HepG2 (cell line): ENCODE data around the gene ROMO1. TPM values are rescaled to one million over a fixed set of nuclear protein-coding genes. Genes with fewer than 3 reads are reported as not detected.

Experiments used
- ATAC-seq: fragments of 200-7000 bp; cut with Tn5 transposase; 3 replicates; pipeline ENCODE4 v1.9.1; 2020; ENCODE audit warnings: mild to moderate bottlenecking, moderate library complexity
- BruUV-seq: library from RNA; stranded (reverse); fragments of 400-500 nt; replicated peaks from 2 replicates; lab custom pipeline; 2021; lab: Mats Ljungman, UMichigan
- CTCF ChIA-PET: fragments of 300-600 bp; formaldehyde crosslinking; extraction: SDS; loops from one replicate; lab custom pipeline; 2021; ENCODE audit warnings: low total read pairs, inconsistent platforms, low intra/inter-chr PET ratio; lab: Yijun Ruan, JAX
- POLR2A ChIA-PET: fragments of 350-600 bp; sonication (Branson Sonifier 250); formaldehyde crosslinking; loops from one replicate; lab custom pipeline; 2020; ENCODE audit warnings: antibody characterized with exemption, inconsistent platforms; lab: Yijun Ruan, JAX
- DNase-seq: peaks from one replicate; pipeline ENCODE4 v3.0.0-alpha.2; 2015; ENCODE audit warnings: low spot score
- FAIRE-seq: peaks from 3 replicates; lab custom pipeline; 2011; peaks lifted over from hg19 to GRCh38; lab: Jason Lieb, UNC
- H2AFZ ChIP-seq: one replicate; pipeline ENCODE4 v1.6.1; 2011; ENCODE audit warnings: low read length, inconsistent platforms
- H3K27ac ChIP-seq: fragments of 300-600 bp; 3 replicates; pipeline ENCODE4 v1.8.0; 2011; ENCODE audit warnings: mixed run types, mild to moderate bottlenecking, mixed read lengths, low read length, inconsistent platforms; ENCODE audit not compliant: insufficient read depth; ENCODE audit errors: extremely low read length
- H3K27me3 ChIP-seq, 2 experiments: fragments of 200-600 bp in 1 of 2; 2 replicates in 1 of 2; 3 replicates in 1 of 2; pipeline versions ENCODE4 v1.6.0 to v1.8.0; 2011; ENCODE audit warnings: low read length in 2 of 2, mild to moderate bottlenecking in 2 of 2, moderate library complexity in 2 of 2, inconsistent platforms in 1 of 2; ENCODE audit not compliant: insufficient read depth in 2 of 2, control insufficient read depth in 1 of 2
- H3K36me3 ChIP-seq, 2 experiments: fragments of 200-600 bp in 1 of 2; replicated peaks in 1 of 2; 2 replicates in 1 of 2; 3 replicates in 1 of 2; pipeline versions ENCODE4 v1.5.1 to v1.8.0; 2011; ENCODE audit warnings: low read length in 2 of 2, inconsistent platforms in 1 of 2; ENCODE audit not compliant: insufficient read depth in 2 of 2, control insufficient read depth in 1 of 2
- H3K4me1 ChIP-seq: 2 replicates; pipeline ENCODE4 v1.5.1; 2012; ENCODE audit warnings: low read length, inconsistent platforms; ENCODE audit not compliant: insufficient read depth
- H3K4me2 ChIP-seq: 2 replicates; pipeline ENCODE4 v1.6.0; 2011; ENCODE audit warnings: low read depth, low read length, inconsistent platforms
- H3K4me3 ChIP-seq, 3 experiments: fragments of 200-600 bp in 1 of 3; sonication (generic), shearing (Covaris generic) in 1 of 3; replicated peaks in 1 of 3; 2 replicates each; pipeline ENCODE4 v1.5.1; 2011 to 2016; ENCODE audit warnings: low read length in 3 of 3, inconsistent platforms in 2 of 3, low read depth in 2 of 3, mild to moderate bottlenecking in 2 of 3, control low read depth in 1 of 3, mixed read lengths in 1 of 3; ENCODE audit not compliant: insufficient read depth in 1 of 3
- H3K79me2 ChIP-seq: one replicate; pipeline ENCODE4 v1.6.1; 2011; ENCODE audit warnings: low read length, inconsistent platforms; ENCODE audit not compliant: insufficient read depth
- H3K9ac ChIP-seq: 2 replicates; pipeline ENCODE4 v1.6.0; 2011; ENCODE audit warnings: mild to moderate bottlenecking, low read depth, low read length, inconsistent platforms; ENCODE audit not compliant: insufficient read depth
- H3K9me3 ChIP-seq: 2 replicates; pipeline ENCODE4 v1.5.1; 2012; ENCODE audit warnings: mild to moderate bottlenecking, low read length
- H4K20me1 ChIP-seq: 2 replicates; pipeline ENCODE4 v1.6.0; 2011; ENCODE audit warnings: inconsistent platforms, mild to moderate bottlenecking, low read length, moderate library complexity; ENCODE audit not compliant: insufficient read depth
- CBFB ChIP-seq: sonication (generic); formaldehyde crosslinking; IDR thresholded peaks from 2 replicates; pipeline ENCODE4 v1.4.0; 2020; ENCODE audit warnings: missing genetic modification reagents
- CREB1 ChIP-seq, 2 experiments: fragments of 450-650 bp in 1 of 2; IDR thresholded peaks; 2 replicates each; pipeline ENCODE4 v1.6.1; 2016 to 2017; ENCODE audit warnings: control low read depth in 1 of 2, mild to moderate bottlenecking in 1 of 2, missing compliant biosample characterization in 1 of 2, missing genetic modification characterization in 1 of 2
- ELF3 ChIP-seq: IDR thresholded peaks from 2 replicates; pipeline ENCODE4 v1.6.1; 2016; ENCODE audit warnings: missing genetic modification reagents, missing compliant biosample characterization
- KLF12 ChIP-seq: sonication (generic); formaldehyde crosslinking; IDR thresholded peaks from 2 replicates; pipeline ENCODE4 v1.4.0; 2020; ENCODE audit warnings: missing genetic modification reagents, borderline replicate concordance
- KLF15 ChIP-seq: sonication (generic); formaldehyde crosslinking; IDR thresholded peaks from 2 replicates; pipeline ENCODE4 v1.8.1; 2023; ENCODE audit warnings: borderline replicate concordance, mild to moderate bottlenecking, inconsistent platforms, missing genetic modification reagents, mixed read lengths
- MBD4 ChIP-seq: IDR thresholded peaks from 2 replicates; pipeline ENCODE4 v1.6.1; 2012; ENCODE audit warnings: low read length, inconsistent platforms, borderline replicate concordance
- MEIS2 ChIP-seq: sonication (generic); formaldehyde crosslinking; IDR thresholded peaks from 2 replicates; pipeline ENCODE4 v1.9.0; 2021; ENCODE audit warnings: mild to moderate bottlenecking, missing genetic modification reagents
- NFIC ChIP-seq: IDR thresholded peaks from 2 replicates; pipeline ENCODE4 v1.6.1; 2012; ENCODE audit warnings: mild to moderate bottlenecking, low read length, inconsistent platforms
- NKX3-1 ChIP-seq: sonication (generic); formaldehyde crosslinking; IDR thresholded peaks from 2 replicates; pipeline ENCODE4 v1.5.0; 2020; ENCODE audit warnings: missing genetic modification reagents
- RBM39 ChIP-seq: fragments of 200-400 bp; formaldehyde crosslinking; IDR thresholded peaks from one replicate; pipeline ENCODE4 v1.6.1; 2018; ENCODE audit warnings: antibody characterized with exemption, mild to moderate bottlenecking, low read depth, low read length; ENCODE audit not compliant: poor library complexity, severe bottlenecking
- SIN3A ChIP-seq: IDR thresholded peaks from 2 replicates; pipeline ENCODE4 v1.6.1; 2011; ENCODE audit warnings: low read depth, mild to moderate bottlenecking, control low read depth, low read length, borderline replicate concordance
- TOE1 ChIP-seq: sonication (generic); formaldehyde crosslinking; IDR thresholded peaks from 2 replicates; pipeline ENCODE4 v1.4.0; 2020; ENCODE audit warnings: mild to moderate bottlenecking, missing genetic modification reagents
- ZNF30 ChIP-seq: sonication (generic); formaldehyde crosslinking; IDR thresholded peaks from 2 replicates; pipeline ENCODE4 v1.5.0; 2020; ENCODE audit warnings: mild to moderate bottlenecking, missing genetic modification reagents
- ZNF383 ChIP-seq: sonication (generic); formaldehyde crosslinking; IDR thresholded peaks from 2 replicates; pipeline ENCODE4 v1.4.0; 2020; ENCODE audit warnings: missing genetic modification reagents, mild to moderate bottlenecking, borderline replicate concordance
- ZNF451 ChIP-seq: sonication (generic); formaldehyde crosslinking; IDR thresholded peaks from 2 replicates; pipeline ENCODE4 v1.5.0; 2020; ENCODE audit warnings: mild to moderate bottlenecking, missing genetic modification reagents
- ZNF543 ChIP-seq: sonication (generic); formaldehyde crosslinking; IDR thresholded peaks from 2 replicates; pipeline ENCODE4 v1.4.0; 2020; ENCODE audit warnings: mild to moderate bottlenecking, missing genetic modification reagents
- ZNF720 ChIP-seq: sonication (generic); formaldehyde crosslinking; IDR thresholded peaks from 2 replicates; pipeline ENCODE4 v1.4.0; 2020; ENCODE audit warnings: missing genetic modification reagents
- WGBS: methylation state at CpG from one replicate; pipeline ENCODE4 v1.1.6; 2017; ENCODE audit warnings: low lambda C conversion rate; 5-methylcytosine and 5-hydroxymethylcytosine counted together
- in situ Hi-C: cut with HindIII; loops from 2 replicates; pipeline ENCODE4 v1.10.0; 2017; ENCODE audit warnings: low pct_unique_long_range_greater_than_20kb; ENCODE audit not compliant: extremely low pct_ligation_motif_present
- intact Hi-C: fragments of 100-400 bp; cut with micrococcal nuclease; formaldehyde crosslinking; loops from one replicate; pipeline ENCODE4 v1.10.0; 2022; ENCODE audit not compliant: unreplicated experiment
- polyA plus RNA-seq, 8 experiments: library from polyadenylated mRNA; depleted of rRNA in 3 of 8; stranded (reverse) in 7 of 8; unstranded in 1 of 8; fragments of >200 nt; fragmentation: Illumina TruSeq in 4 of 8; extraction: Trizol in 4 of 8; gene quantifications; 2 replicates each; pipeline versions ENCODE4 v1.2.1 to v1.2.3, GENCODE V29; 2011 to 2016; ENCODE audit warnings: low read depth in 4 of 8, missing spikeins in 1 of 8, mixed read lengths in 1 of 8; ENCODE audit not compliant: insufficient read depth in 1 of 8
- total RNA-seq, 5 experiments: library from RNA; depleted of rRNA; stranded (reverse); fragments of >200 nt; fragmentation: Illumina TruSeq; extraction: Trizol; gene quantifications; 2 replicates each; pipeline ENCODE4 v1.2.3, GENCODE V29; 2016; ENCODE audit warnings: low read depth in 1 of 5
- TF ChIP-seq, protein P1 (sequence below): sonication (generic); formaldehyde crosslinking; IDR thresholded peaks from 2 replicates; pipeline ENCODE4 v1.8.0; 2022; ENCODE audit warnings: mild to moderate bottlenecking, missing genetic modification reagents
- TF ChIP-seq, protein P2 (sequence below): sonication (generic); formaldehyde crosslinking; IDR thresholded peaks from 2 replicates; pipeline ENCODE4 v1.4.0; 2020; ENCODE audit warnings: missing genetic modification reagents

Gene ROMO1
- total and polyA plus RNA-seq, 2 of the 13 experiments (the other 11 are each of a cell fraction or from before 2014, with no cell fraction given) = 636 to 755 TPM

DNA sequence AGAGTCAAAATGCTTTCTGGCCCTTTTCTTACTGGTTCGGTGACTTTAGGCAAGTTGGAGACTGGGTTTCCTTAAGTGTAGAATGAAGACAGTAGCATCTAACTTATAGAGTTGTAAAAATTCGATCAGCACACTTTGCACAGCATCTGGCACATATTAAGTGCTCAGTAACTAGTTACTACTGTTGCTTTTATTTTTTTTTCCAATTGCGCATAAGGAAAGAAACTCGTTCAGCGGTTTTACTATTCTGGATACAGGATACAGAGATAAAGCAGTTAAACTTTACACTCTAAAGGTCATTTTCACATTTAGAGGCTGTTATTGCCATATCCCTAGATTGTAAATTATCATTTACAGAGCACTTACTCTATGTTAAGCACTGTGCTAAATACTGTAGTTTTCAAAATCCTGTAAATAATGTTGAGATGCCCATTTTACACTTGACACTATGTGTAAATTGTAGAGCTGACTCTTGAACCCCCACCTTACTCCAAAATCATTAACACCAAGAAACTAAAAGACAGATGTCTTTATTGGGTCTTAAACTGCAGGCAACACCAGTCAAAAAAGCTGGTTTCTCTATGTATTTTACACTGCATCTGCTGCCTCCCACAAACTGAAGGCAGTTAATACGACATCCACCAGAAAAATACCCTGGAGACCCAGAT lies 886 bp downstream of the ROMO1 start:
- Histone ChIP-seq H3K27me3 (no peaks in the 10 kb centered on the region; a peak in 1 of 5 replicates), H3K27ac (peak overlapping the region; percentile 88), H3K9ac (peak overlapping the region; percentile 97), H2AFZ (no peak overlapping the region), H3K36me3 (peaks cover 10 to 37% of the 10 kb centered on the region in 2 experiments), H3K4me2 (peak overlapping the region; percentile 82), H3K9me3 (no peaks in the 10 kb centered on the region), H3K4me3 (peak overlapping the region; percentile 90 to 98 (median 96)), H3K4me1 (peaks cover 42% of the 10 kb centered on the region), H3K79me2 (peaks cover 38% of the 10 kb centered on the region), H4K20me1 (peaks cover 29% of the 10 kb centered on the region)
- CTCF ChIA-PET = no interaction called here
- FAIRE-seq (no peak), ATAC-seq (peak; percentile 0; the same call in 2 of the 3 replicates), DNase-seq (no peak)
- 20% methylated on average over 6 of the region's 6 CpGs for WGBS
- intact Hi-C loops = loop anchor here (2.0 to 10.0 kb wide), 4 partner anchors 35 to 235 kb away; partner anchors contain the start of genes CPNE1, RBM12 and RBM39
- POLR2A ChIA-PET = interaction anchor here (0.5 to 23.6 kb wide), 16 partner anchors 12 to 245 kb away, joined by 3 to 319 read pairs (median 7); partner anchors contain the start of genes CEP250, CPNE1, RBM12 and RBM39
- in situ Hi-C loops = no loop called here
- BruUV-seq = no TSS peak
- TF ChIP-seq TOE1 (CRISPR knock-in tag) = 0 out of 2 replicates have a peak, but pooled peaks have one; percentile 18
- no peak for TF ChIP-seq ZNF543
- 0 out of 2 replicates have a peak, but pooled peaks have one; percentile 38 for TF ChIP-seq NFIC
- no peak for TF ChIP-seq ZNF30
- TF ChIP-seq, protein P1, sequence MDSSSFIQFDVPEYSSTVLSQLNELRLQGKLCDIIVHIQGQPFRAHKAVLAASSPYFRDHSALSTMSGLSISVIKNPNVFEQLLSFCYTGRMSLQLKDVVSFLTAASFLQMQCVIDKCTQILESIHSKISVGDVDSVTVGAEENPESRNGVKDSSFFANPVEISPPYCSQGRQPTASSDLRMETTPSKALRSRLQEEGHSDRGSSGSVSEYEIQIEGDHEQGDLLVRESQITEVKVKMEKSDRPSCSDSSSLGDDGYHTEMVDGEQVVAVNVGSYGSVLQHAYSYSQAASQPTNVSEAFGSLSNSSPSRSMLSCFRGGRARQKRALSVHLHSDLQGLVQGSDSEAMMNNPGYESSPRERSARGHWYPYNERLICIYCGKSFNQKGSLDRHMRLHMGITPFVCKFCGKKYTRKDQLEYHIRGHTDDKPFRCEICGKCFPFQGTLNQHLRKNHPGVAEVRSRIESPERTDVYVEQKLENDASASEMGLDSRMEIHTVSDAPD (CRISPR knock-in tag) = 0 out of 2 replicates have a peak, but pooled peaks have one; percentile 18
- TF ChIP-seq MBD4 = 0 out of 2 replicates have a peak, but pooled peaks have one; percentile 44
- TF ChIP-seq KLF12 (CRISPR knock-in tag) = 0 out of 2 replicates have a peak, but pooled peaks have one; percentile 73
- TF ChIP-seq ZNF720 (CRISPR knock-in tag) = no peak
- no peak for TF ChIP-seq KLF15 (CRISPR knock-in tag)
- TF ChIP-seq, protein P2, sequence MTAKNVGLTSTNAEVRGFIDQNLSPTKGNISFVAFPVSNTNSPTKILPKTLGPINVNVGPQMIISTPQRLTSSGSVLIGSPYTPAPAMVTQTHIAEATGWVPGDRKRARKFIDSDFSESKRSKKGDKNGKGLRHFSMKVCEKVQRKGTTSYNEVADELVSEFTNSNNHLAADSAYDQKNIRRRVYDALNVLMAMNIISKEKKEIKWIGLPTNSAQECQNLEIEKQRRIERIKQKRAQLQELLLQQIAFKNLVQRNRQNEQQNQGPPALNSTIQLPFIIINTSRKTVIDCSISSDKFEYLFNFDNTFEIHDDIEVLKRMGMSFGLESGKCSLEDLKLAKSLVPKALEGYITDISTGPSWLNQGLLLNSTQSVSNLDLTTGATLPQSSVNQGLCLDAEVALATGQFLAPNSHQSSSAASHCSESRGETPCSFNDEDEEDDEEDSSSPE = 0 out of 2 replicates have a peak, but pooled peaks have one; percentile 4
- 0 out of 2 replicates have a peak, but pooled peaks have one; percentile 64 for TF ChIP-seq NKX3-1
- TF ChIP-seq ZNF383 = 0 out of 2 replicates have a peak, but pooled peaks have one; percentile 36
- TF ChIP-seq ELF3 (CRISPR knock-in tag) = peak; percentile 3; the same call in 1 of the 2 replicates
- TF ChIP-seq CBFB = no peak
- TF ChIP-seq CREB1 (IDR thresholded peaks at IDR 0.05) = no peak
- 0 out of 2 replicates have a peak, but pooled peaks have one; percentile 13 for TF ChIP-seq CREB1 (CRISPR knock-in tag; IDR thresholded peaks at IDR 0.05)
- no peak for TF ChIP-seq RBM39
- no peak for TF ChIP-seq SIN3A
- no peak for TF ChIP-seq MEIS2 (CRISPR knock-in tag)
- no peak for TF ChIP-seq ZNF451 (CRISPR knock-in tag)
